HepG2 (cell line): Measurements from ENCODE around the gene CD2AP.

Experiments used
- RNF2 ChIP-seq: fragments of 450-650 bp; conservative IDR thresholded peaks from 2 replicates; pipeline ENCODE4 v1.6.1; 2016; ENCODE audit warnings: low read depth
- SALL2 ChIP-seq: sonication (generic); formaldehyde crosslinking; IDR thresholded peaks from 2 replicates; pipeline ENCODE4 v1.8.1; 2023; ENCODE audit warnings: mild to moderate bottlenecking, missing genetic modification reagents, inconsistent platforms
- ZNF274 ChIP-seq: sonication (generic); formaldehyde crosslinking; IDR thresholded peaks from 2 replicates; pipeline ENCODE4 v1.5.1; 2020; ENCODE audit warnings: mild to moderate bottlenecking, missing genetic modification reagents
- ZNF296 ChIP-seq: sonication (generic); formaldehyde crosslinking; conservative IDR thresholded peaks from 2 replicates; pipeline ENCODE4 v1.5.0; 2020; ENCODE audit warnings: mild to moderate bottlenecking, missing genetic modification reagents

- TF ChIP-seq ZNF274 = no peak
- TF ChIP-seq ZNF296 = no peak
- no peak for TF ChIP-seq RNF2
- TF ChIP-seq SALL2 = no peak
Measured at GRCh38 chr6:47496935-47497579, 19.5 kb downstream of the CD2AP start.
